ENCODE data around the gene PHETA1. TPM values are rescaled to one million over a fixed set of nuclear protein-coding genes. Genes with fewer than 3 reads are reported as not detected.

The PHETA1 gene
- 8.2 TPM for total RNA-seq

DNA sequence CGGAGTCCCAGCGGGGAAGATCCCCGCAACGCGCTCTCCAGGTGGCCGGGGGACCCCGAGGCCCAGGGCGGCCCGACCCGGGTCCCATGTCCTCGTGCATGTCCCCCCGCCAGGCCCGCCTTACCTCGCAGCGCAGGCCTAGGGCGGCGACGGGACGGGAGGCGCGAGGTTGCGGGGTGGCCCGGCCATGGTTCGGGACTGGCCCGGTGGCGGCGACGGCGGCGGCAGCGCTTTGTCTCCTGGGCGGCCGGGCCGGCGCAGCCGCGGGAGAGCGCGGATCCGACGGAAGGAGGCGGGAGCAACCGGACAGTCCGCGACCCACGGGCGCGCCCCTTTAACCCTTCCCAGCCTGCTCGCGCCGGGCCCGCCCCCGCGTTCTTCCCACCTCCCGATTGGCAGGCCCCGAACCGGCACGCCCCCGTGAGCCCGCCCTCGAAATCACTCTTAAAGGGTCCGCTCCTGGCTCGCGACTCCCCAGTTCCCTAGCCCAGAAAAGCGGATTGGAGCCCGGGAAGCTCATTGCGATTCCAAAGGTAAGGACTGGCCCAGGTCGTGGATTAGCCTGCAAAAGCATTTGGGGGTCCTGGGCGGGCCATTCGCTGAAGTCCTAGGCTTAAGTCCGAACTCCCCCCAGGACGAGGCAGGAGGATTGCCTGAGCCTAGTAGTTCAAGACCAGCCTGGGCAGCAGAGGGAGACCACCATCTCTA lies at the start of gene PHETA1:
PHETA1 (minus strand) TSS at position 308 of the 708 bp plus-strand sequence. CDS start 5,668 bp downstream, outside the sequence.
- DNase-seq (ENCODE audit: low spot score in 2 of 2) (peak; percentile 94 to 96), FAIRE-seq (no peak)

DNA sequence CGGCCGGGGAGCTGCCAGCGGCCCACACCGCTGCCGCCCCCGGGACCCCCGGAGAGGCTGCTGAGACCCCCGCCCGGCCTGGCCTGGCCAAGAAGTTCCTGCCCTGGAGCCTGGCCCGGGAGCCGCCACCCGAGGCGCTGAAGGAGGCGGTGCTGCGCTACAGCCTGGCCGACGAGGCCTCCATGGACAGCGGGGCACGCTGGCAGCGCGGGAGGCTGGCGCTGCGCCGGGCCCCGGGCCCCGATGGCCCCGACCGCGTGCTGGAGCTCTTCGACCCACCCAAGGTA lies 49.6 kb upstream of the PHETA1 start:
- FAIRE-seq: no peak

DNA sequence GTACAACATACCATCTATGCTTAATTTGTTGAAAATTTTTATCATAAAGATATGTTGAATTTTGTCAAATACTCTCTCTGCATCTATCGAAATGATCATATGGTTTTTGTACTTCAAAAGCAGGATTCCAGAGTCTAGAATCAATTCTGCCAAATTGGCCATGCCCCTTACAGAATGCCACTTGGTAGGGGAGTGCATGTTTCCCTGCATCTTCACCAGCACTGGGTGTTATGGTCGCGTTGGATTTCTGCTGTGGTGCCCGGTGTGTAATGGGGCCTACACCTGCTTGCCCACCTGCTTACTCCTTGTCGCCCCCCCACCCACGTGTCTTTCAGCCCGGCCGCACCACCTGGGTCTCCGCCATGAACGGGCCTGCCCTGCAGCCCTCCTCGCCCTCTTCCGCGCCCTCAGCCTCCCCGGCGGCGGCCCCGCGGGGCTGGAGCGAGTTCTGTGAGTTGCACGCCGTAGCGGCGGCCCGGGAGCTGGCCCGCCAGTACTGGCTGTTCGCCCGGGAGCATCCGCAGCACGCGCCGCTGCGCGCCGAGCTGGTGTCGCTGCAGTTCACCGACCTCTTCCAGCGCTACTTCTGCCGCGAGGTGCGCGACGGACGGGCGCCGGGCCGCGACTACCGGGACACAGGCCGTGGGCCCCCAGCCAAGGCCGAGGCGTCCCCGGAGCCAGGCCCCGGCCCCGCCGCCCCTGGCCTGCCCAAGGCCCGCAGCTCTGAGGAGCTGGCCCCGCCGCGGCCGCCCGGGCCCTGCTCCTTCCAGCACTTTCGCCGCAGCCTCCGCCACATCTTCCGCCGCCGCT lies 49.1 kb upstream of the PHETA1 start:
- no peak for FAIRE-seq
- no peak for DNase-seq (ENCODE audit: low spot score in 2 of 2)

More for the DNA sequence above, 49.6 kb upstream of the PHETA1 start:
- DNase-seq (ENCODE audit: low spot score in 2 of 2): no peak

GRCh38 chr12:111417290-111417689 lies 48.4 kb upstream of the PHETA1 start:
- DNase-seq (ENCODE audit: low spot score in 2 of 2): no peak
- no peak for FAIRE-seq

DNA sequence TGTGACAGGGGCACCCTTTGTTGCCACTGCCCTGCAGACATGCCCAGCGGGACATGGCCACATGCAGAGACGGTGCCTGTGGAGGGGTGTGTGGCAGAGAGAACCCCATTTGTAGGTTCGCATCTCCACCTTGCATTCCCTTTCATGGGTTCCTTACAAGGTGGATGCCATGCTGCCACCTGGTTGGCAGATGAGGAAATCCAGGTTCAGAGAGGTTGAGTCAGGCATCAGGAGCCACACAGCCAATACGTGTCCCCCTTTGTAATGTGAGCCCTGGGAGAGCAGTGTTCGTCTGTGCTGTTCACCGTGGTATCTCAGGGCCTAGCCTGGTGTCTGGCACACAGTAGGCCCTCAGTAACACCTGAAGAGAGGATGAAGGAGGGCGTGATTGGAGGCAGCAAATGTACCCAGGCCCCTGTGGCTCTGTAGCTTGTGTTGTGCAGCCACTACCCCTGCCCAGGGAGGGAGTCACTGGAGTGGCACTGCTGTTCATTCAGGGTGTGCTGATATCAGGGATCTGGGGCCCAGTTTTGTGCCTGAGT lies 45.9 kb upstream of the PHETA1 start:
- FAIRE-seq (no peak), DNase-seq (ENCODE audit: low spot score in 2 of 2) (no peak)

GRCh38 chr12:111413442-111414086 lies 44.7 kb upstream of the PHETA1 start:
- DNase-seq (ENCODE audit: low spot score in 2 of 2): no peak
- no peak for FAIRE-seq

GRCh38 chr12:111412830-111413441 lies 44.0 kb upstream of the PHETA1 start:
- no peak for FAIRE-seq
- DNase-seq (ENCODE audit: low spot score in 2 of 2): no peak

GRCh38 chr12:111412007-111412829 lies 43.3 kb upstream of the PHETA1 start:
- DNase-seq (ENCODE audit: low spot score in 2 of 2): peak in 1 of 2 donors; percentile 62
- no peak for FAIRE-seq

GRCh38 chr12:111411185-111411764 lies 42.4 kb upstream of the PHETA1 start:
- no peak for FAIRE-seq

DNA sequence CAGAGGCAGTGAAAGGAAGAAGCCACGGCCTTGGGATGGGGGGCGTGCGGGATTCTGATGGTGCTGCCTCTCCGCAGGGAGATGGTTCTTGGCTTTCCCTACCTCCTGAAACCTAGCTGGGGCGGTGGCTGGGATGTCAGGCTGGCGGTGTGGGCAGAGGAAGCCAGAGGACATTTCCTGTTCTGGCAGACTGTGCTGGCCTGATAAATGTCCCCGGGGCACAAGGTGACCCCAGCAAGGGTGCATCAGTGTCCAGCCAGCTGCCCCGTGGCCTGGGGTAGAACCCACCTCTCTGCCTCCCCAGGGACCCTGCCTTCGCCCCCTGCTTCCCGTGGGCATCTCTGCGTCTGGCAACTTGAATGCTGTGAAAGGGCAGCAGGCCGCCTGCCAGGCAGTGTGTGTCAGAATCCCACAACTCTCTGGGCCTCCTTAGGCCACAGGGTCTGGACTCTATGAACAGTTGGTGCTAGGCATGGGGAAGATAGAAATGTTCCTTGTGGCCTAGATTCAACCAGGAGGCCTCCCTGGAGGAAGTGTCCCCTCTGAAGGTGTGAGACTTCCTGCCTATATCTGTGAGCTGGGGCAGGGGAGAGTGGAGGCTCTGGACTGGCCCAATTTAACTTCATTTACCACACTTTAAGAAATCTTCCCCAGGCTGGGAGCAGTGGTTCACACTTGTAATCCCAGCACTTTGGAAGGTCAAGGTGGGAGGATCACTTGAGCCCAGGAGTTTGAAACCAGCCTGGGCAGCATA lies 41.7 kb upstream of the PHETA1 start:
- no peak for FAIRE-seq
- DNase-seq (ENCODE audit: low spot score in 2 of 2): no peak

More at GRCh38 chr12:111411185-111411764, 42.4 kb upstream of the PHETA1 start:
- no peak for DNase-seq (ENCODE audit: low spot score in 2 of 2)

DNA sequence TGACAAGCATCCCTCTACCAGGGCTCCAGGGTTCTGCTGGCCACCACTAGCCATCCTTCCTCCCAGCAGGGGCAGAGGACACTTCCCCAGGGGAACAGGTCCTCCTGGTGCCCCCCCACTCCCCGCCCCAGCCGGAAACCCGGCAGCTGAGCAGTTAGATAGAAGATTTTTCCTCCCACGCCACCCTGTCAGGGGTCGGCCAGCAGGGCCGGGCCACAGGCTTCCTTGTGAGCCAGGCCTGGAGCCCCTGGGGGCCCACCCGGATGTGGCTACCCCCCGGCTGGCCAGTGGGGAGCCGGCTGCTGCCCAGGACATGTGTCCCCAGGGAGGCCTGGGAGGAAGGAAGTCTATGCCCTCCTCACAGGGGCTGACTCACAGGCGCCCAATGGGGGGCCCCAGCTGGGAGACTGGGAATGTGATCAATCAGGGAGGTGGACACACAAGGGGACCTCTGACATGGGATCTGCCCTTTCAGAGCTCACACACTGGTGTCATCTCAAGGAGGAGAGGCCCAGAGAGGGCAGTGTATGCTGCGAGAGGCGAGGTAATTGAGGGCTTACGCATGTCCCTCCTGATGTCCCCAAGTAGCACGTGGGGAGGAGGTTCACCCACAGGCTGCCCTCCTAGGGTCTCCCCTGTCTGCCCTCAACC lies 41.0 kb upstream of the PHETA1 start:
- FAIRE-seq (no peak), DNase-seq (ENCODE audit: low spot score in 2 of 2) (peak in 1 of 2 donors; percentile 61)

GRCh38 chr12:111409403-111409779 lies 40.5 kb upstream of the PHETA1 start:
- FAIRE-seq (no peak), DNase-seq (ENCODE audit: low spot score in 2 of 2) (no peak)

- DNase-seq (ENCODE audit: low spot score in 2 of 2): no peak
- FAIRE-seq: no peak
Observed at GRCh38 chr12:111408686-111409402, 39.9 kb upstream of the PHETA1 start.

- no peak for FAIRE-seq
Observed at GRCh38 chr12:111408116-111408440, 39.2 kb upstream of the PHETA1 start.

GRCh38 chr12:111407377-111408115 lies 38.7 kb upstream of the PHETA1 start:
- DNase-seq (ENCODE audit: low spot score in 2 of 2) (no peak), FAIRE-seq (no peak)

More at GRCh38 chr12:111408116-111408440, 39.2 kb upstream of the PHETA1 start:
- no peak for DNase-seq (ENCODE audit: low spot score in 2 of 2)

DNA sequence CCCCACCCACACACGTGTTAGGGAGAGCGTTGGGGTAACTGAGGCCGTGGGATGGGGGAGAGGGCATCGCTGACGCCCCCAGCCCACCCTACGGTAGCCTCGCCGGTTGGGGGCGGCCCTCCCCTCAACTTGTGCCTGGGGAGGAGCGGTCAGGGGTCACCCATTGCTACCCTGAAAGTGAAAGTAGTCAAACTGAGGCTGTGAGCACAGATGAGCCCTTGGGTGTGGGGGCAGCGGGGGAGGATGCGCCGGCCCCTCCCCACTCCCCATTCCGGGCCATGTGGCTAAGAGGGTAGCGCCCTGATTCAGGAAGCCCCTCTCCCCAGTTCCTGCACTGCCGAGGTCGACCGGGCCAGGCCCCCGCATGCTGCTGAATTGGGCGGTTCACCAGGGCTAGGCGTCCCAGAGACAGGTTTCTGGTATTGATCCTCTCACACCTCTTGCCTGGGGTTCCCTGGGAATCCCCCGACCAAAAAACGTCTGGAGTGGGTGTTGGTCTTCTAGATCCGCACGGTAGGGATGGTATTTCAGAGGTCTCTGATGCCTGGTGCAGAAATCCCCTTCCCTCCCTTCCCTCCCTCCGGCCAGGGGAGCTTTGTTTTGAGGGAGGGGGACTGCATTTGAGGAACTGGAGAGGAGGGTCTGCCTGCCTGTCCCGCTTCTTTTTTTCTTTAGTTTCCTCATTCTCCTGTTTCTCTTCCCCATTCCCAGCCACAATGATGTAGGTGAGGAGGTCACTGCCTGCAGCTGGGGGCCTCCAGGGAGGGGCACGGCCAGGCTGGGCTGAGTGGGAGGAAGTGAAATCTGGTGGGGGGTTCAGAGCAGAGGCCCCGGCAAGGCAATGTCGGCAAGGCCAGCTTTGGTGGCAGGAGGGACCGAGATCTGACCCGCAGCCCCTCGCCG lies 37.8 kb upstream of the PHETA1 start:
- FAIRE-seq (no peak), DNase-seq (ENCODE audit: low spot score in 2 of 2) (no peak)

Data from frontal cortex (tissue), 4 donors.